GM21576 (cell line): Measurements from ENCODE around the gene C5orf15.

Experiments used
- ATAC-seq: cut with Tn5 transposase; IDR thresholded peaks from one replicate; pipeline ENCODE4 v1.9.1; 2021; ENCODE audit warnings: mild to moderate bottlenecking, moderate library complexity; ENCODE audit not compliant: unreplicated experiment

Gene C5orf15

DNA sequence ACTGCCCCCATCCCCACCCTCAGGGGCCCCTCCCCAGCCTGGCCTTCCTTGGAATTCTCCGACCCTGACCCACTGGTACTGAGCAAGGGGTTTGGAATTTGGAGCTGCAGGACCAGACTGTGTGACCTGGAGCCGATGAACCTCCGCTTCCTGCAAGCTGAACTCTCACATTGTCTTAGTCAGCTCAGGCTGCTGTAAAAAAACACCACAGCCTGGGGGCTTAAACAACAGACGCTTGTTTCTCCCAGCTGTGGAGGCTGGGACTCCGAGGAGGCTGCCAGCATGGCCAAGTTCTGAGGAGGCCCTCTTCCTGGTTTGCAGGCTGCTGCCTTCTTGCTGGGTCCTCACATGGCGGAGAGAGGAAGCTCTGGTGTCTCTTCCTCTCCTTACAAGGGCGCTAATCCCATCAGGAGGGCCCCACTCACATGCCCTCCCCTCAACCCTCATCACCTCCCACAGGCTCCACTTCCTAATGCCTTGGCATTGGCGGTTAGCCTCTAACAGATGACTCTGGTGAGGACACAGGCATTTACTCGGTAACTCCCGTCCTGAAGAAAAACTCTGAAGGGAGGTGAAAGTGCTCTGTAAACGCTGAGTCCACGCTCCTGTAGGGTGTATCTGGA is 42.4 kb downstream of the C5orf15 start:
- ATAC-seq: no peak

DNA sequence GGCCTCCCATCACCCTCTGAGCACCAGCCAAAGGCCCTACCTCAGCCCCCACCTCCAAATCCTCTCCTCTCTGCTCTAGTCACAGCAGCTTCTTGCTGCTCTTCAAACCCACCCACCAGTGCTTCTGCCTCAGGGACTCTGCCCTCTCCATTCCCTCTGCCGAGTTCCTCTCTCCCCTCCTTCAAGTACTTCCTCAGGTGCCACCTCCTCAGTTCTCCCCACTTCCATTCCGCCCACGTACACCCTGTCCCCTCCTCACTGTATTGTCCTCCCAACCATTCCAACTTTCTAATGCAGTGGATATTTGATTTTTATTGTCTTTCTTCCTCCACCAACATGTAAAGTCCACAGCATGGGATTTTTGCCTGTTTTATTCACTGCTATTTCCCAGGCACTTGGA is 43.2 kb downstream of the C5orf15 start:
- no peak for ATAC-seq

GRCh38 chr5:133924221-133924920 is 44.1 kb downstream of the C5orf15 start:
- no peak for ATAC-seq

GRCh38 chr5:133921979-133922378 is 46.4 kb downstream of the C5orf15 start:
- ATAC-seq: no peak

DNA sequence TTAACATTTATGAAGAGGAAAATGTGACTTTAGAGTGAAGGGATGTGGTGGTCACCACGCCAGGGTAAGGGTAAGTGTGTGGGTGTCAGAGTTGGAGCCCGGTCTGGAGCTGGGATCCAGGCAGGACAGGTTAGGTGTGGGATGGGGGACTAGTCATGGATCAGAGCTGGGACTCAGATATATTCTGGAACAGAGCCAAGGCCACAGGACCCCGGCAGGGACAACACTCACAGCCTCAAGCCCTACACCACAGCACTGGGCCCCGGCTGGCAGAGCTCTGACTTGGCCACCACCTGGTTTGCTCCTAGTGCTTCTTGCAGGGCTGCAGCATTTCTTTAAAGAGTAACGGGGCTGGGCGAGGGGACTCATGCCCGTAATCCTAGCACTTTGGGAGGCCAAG is 47.4 kb downstream of the C5orf15 start:
- ATAC-seq: no peak

DNA sequence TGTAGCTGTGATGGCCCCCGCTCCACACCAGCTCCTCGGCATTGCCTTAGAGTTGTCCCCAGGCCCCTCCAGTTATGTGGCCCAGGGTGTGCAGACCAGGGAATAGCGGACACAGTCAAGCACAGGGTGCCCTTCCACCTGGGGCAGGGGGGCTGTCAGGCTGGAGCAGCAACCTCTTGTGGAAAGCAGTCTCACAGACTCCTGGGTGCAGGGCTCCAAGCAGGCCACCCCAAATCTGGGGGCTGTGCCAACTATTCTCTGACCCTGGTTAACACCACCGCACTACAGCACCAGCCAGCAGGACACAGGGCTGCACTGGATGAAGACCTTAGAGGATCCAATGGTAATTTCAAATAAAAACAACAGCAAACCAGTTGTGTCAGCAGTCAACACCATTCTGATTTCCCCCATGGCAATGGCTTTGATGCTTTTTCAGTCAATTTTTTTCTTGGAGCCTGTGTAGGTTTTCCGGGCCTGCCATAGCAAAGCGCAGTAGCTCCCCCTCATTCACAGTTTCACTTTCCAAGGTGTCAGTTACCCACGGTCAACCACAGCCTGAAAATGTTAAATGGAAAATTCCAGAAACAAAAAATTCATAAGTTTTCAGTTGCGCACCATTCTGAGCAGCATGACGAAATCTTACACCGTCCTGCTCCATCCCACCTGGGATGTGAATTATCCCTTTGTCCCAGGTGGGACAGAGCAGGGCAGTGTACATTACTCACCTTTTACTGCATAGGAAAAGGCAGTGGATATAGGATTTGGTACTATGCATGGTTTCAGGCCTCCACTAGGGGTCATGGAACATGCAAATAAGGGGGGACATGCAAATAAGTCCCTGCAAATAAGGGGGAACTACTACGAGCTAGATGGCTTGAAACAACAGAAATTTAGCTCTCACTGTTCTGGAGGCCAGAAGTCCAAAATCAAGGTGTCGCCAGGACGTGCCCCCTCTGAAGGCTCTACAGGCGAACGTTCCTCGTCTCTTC is 49.0 kb downstream of the C5orf15 start:
- ATAC-seq: no peak

DNA sequence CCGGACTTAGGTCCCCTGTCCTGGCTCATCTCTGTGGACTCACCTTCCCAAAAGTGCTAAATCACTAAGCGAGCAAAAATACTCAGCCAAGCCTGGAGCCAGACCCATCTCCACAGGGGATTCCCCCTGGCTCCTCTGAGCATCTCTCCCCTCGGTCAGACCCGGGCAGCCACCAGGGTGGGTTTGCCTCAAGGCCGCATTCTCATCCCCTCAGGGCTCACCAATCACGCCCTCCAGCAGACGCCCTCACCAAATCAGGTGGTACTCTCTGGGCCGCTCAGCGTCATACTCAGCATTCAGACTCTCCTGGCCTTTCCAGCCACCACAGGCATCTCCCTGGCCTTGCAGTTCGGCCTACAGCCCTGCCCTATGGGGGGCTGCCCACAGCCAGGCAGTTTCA is 49.7 kb downstream of the C5orf15 start:
- no peak for ATAC-seq

DNA sequence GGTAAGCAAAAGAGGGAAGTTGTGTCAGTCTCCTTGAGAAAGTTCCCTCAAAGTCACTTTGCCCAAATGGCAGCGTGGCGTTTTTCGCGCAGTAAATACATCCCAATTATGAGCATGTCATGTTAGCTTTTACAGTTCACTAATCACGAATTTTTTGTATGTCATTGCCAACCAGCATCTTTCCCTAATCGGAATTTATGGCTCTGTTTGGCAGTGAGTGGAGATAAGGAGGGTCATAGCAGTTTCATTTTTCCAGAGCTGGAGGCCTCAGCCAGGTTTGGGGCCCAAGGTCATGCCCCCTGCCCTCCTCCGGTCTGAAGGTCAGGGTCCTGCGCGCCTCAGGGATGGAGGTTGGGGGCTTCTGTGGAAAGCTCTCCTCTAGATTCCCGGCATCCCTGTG is 50.1 kb downstream of the C5orf15 start:
- ATAC-seq: no peak

DNA sequence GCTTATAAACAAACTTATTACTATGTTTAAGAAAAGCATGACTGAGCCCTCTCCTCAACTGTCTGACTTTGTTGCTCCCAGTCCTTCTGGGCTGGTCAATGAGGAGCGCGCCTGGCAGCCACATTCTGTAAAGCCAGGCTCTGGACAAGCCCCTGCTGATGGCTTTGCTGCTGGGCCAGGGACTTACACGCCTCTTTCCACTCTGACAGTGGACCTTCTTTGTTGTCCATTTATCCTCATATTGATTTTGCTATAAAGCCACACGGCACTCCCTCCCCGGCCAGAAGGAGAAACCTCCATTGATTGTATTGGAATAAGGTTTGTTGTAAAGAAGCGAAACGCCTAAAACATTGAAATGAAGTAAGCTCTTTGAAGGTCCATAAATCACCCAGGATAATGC is 50.6 kb downstream of the C5orf15 start:
- no peak for ATAC-seq

DNA sequence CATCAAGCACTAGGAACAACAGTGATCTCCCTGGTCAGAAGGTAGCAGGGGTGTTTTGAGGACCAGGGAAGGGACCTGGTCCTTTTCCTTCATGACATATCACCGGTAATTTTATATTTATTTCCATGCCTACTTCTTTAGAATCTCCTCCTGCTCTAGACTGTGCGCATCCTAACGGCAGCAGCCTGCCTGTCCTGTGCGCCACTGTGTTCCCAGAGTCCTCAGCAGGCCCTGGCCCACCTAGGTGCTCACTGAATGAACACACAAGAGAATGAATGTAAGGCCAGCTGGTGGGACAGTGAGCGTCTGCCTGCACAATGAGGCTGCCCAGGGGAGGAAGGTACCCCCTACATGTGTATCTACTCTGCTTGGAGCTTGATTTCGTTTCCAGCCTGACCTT is 51.5 kb downstream of the C5orf15 start:
- no peak for ATAC-seq

DNA sequence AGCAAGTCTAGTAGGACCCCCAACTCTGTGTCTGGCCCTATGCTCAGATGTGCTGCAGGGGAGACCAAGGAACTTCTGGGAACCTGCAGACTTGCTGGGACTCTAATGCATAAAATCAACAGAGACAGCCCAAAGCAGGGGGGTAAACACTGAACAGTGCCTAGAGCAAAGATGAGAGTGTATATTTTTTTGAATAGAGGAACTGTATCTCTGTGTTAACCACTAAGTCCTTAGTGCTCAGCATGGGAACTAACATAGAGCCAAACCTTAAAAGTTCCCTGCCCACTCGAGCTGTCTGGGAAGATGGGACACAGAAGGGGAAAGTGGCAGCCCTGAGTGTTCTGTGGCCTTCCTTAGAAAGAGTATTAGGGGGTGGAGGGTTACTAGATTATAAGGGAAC is 51.9 kb downstream of the C5orf15 start:
- ATAC-seq: no peak

DNA sequence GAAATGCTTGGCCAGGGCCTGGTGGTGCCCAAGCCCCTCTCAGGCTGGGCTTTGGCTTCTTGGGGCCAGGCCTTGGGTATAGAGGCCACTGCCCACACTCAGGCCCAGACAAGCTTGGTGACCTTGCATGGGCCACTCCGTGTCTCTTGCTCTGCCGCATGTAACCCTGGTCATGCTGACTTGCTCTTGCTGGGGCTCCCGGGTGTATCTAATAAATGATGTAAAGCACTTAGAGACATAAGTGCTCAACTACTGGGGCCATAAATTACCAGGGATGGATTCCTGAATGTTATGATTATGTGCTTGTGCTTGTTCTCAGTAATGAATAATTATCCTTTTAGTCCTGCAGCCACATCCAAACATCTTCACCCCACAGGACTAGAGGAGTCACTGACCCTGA is 54.0 kb downstream of the C5orf15 start:
- ATAC-seq: no peak

DNA sequence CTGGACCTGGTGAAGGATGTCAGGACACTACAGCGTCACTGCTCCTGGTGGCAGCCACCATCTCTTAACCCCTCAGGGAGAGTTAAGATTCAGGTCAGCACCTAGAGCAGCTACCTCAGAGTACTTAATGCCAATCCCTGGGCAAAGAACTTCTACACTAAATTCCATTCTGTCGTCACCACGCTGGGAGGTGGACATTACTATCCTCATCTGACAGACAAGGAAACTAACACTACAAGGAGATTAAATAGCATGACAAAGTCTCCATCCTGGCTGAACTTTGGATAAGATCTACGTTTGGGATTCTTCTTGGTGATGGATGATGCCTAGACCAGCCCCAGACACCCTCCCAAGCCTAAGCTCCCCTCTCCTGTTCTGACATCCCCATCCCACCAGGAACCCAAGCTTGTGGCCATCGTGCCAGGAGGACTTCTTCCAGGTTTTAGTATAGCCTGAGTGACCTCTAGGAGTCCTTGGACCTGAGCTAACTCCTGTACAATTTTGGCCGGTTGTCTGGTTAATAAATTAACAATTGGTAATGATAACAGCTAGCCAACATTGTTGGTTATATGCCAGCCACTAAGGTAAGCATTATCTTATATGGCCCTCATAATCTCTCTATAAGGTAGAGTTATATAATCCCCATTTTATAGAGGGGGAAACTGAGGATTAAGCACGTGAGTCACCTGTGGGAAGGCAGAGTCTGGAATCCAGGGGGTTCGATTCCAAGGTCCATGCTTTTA is 54.8 kb downstream of the C5orf15 start:
- no peak for ATAC-seq

DNA sequence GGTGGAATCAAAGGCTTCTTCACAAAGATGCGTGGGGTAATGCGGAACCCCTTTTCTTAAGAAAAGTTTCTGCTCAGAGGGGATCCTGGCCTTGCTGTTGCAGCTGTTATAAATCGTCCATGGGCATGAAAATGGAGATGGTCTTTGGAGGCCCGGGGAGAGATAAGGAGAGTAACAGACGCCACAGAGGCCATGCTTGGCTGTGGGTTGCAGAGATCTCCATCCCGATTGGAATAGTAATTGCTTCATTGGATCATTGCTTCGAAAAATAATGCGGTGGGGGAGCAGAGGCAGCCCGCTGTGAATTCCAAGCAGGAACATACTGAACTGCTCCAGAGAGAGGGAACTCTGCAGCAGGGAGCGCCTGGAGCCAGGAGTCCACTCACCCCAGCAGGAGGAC is 55.5 kb downstream of the C5orf15 start:
- ATAC-seq: no peak

GRCh38 chr5:133910571-133910970 is 57.9 kb downstream of the C5orf15 start:
- ATAC-seq: no peak

GRCh38 chr5:133909603-133910002 is 58.8 kb downstream of the C5orf15 start:
- no peak for ATAC-seq

- no peak for ATAC-seq
Measured at GRCh38 chr5:133907075-133907474, 61.4 kb downstream of the C5orf15 start.

- ATAC-seq: no peak
Measured at GRCh38 chr5:133906303-133906702, 62.1 kb downstream of the C5orf15 start.
